Thyroid gland (tissue), 4 donors: ENCODE data around the gene CCL18.

ENCODE experiments used
- POLR2A ChIP-seq, 2 donors: fragments of 450-650 bp; IDR thresholded peaks; one replicate each; pipeline ENCODE4 v1.6.1; 2017; ENCODE audit warnings: antibody characterized with exemption in 2 of 2, mild to moderate bottlenecking in 2 of 2, moderate library complexity in 1 of 2
- TF ChIP-seq, protein P1 (sequence below), 6 experiments: fragments of 200-600 bp in 3 of 6; fragments of 450-650 bp in 3 of 6; sonication (generic) in 3 of 6; IDR thresholded peaks; one replicate each; pipeline ENCODE4 v1.5.1; 2016 to 2019; ENCODE audit warnings: antibody characterized with exemption in 6 of 6, mild to moderate bottlenecking in 2 of 6, inconsistent platforms in 1 of 6, moderate library complexity in 1 of 6

DNA sequence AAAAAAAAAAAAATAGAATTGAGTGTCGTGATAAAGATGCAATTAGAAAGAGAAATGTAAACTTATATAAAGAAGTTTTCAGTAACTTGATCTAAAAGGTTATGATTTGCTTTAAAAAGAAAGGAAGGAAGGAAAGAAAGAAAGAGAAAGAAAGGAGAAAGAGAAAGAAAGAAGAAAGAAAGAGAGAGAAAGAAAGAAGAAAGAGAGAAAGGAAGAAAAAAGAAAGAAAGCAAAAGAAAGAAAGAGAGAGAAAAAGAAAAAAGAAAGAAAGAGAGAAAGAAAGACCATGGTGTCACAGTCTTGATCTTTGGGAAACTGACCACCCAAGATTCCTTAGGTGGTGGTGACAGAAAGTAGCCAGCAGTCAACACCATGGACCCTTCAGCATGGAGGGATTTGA, 30.2 kb downstream of the CCL18 start:
- TF ChIP-seq, protein P1, sequence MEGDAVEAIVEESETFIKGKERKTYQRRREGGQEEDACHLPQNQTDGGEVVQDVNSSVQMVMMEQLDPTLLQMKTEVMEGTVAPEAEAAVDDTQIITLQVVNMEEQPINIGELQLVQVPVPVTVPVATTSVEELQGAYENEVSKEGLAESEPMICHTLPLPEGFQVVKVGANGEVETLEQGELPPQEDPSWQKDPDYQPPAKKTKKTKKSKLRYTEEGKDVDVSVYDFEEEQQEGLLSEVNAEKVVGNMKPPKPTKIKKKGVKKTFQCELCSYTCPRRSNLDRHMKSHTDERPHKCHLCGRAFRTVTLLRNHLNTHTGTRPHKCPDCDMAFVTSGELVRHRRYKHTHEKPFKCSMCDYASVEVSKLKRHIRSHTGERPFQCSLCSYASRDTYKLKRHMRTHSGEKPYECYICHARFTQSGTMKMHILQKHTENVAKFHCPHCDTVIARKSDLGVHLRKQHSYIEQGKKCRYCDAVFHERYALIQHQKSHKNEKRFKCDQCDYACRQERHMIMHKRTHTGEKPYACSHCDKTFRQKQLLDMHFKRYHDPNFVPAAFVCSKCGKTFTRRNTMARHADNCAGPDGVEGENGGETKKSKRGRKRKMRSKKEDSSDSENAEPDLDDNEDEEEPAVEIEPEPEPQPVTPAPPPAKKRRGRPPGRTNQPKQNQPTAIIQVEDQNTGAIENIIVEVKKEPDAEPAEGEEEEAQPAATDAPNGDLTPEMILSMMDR (IDR thresholded peaks at IDR 0.05), result no peak
- TF ChIP-seq POLR2A (IDR thresholded peaks at IDR 0.05), result no peak
